IMR-90 (cell line): ENCODE data around the gene TRAPPC14. TPM values are rescaled to one million over a fixed set of nuclear protein-coding genes. Genes with fewer than 3 reads are reported as not detected.

Experiments used
- ATAC-seq: fragments of 200-7000 bp; cut with Tn5 transposase; 2 replicates; pipeline ENCODE4 v1.9.1; 2020; ENCODE audit warnings: low read depth, mild to moderate bottlenecking, moderate library complexity
- BruUV-seq: library from RNA; stranded (reverse); fragments of 400-500 nt; replicated peaks from 2 replicates; lab custom pipeline; 2021; lab: Mats Ljungman, UMichigan
- CTCF ChIA-PET: fragments of 300-600 bp; formaldehyde crosslinking; extraction: SDS; loops from one replicate; lab custom pipeline; 2021; ENCODE audit warnings: antibody characterized with exemption; lab: Yijun Ruan, JAX
- POLR2A ChIA-PET: fragments of 300-600 bp; sonication (Branson Sonifier 250); formaldehyde crosslinking; loops from one replicate; lab custom pipeline; 2022; ENCODE audit warnings: antibody characterized with exemption; ENCODE audit not compliant: unreplicated experiment; lab: Charles Lee
- DNase-seq: peaks from one replicate; pipeline ENCODE4 v3.0.0; 2013
- H2AFZ ChIP-seq: replicated peaks from 2 replicates; pipeline ENCODE3; 2013; ENCODE audit warnings: low read length, mild to moderate bottlenecking; ENCODE audit not compliant: poor library complexity
- H2AK5ac ChIP-seq: 2 replicates; pipeline ENCODE4 v1.6.1; 2013; ENCODE audit warnings: low read depth, low read length, inconsistent platforms
- H2AK9ac ChIP-seq: replicated peaks from 2 replicates; pipeline ENCODE3; 2013; ENCODE audit warnings: mild to moderate bottlenecking, low read depth, low read length, moderate library complexity; ENCODE audit not compliant: poor library complexity
- H2BK120ac ChIP-seq: 2 replicates; pipeline ENCODE4 v1.6.1; 2013; ENCODE audit warnings: low read depth, low read length, inconsistent platforms
- H2BK15ac ChIP-seq: 3 replicates; pipeline ENCODE4 v1.6.1; 2013; ENCODE audit warnings: low read depth, low read length, inconsistent platforms
- H2BK20ac ChIP-seq: 2 replicates; pipeline ENCODE4 v1.6.1; 2013; ENCODE audit warnings: low read depth, mild to moderate bottlenecking, inconsistent platforms, low read length, moderate library complexity
- H2BK5ac ChIP-seq: 2 replicates; pipeline ENCODE4 v1.6.1; 2013; ENCODE audit warnings: mild to moderate bottlenecking, low read depth, low read length, inconsistent platforms; ENCODE audit not compliant: poor library complexity, severe bottlenecking
- H3K14ac ChIP-seq: replicated peaks from 2 replicates; pipeline ENCODE4 v1.6.1; 2013; ENCODE audit warnings: low read depth, low read length, inconsistent platforms
- H3K18ac ChIP-seq: 2 replicates; pipeline ENCODE4 v1.6.1; 2013; ENCODE audit warnings: low read depth, low read length, control low read depth
- H3K23ac ChIP-seq: 2 replicates; pipeline ENCODE4 v1.6.1; 2013; ENCODE audit warnings: low read depth, low read length, inconsistent platforms
- H3K27ac ChIP-seq: 2 replicates; pipeline ENCODE4 v1.5.1; 2013; ENCODE audit warnings: mild to moderate bottlenecking, control low read depth, low read length; ENCODE audit not compliant: insufficient read depth
- H3K27me3 ChIP-seq: 2 replicates; pipeline ENCODE4 v1.6.1; 2013; ENCODE audit warnings: low read length; ENCODE audit not compliant: control insufficient read depth, insufficient read depth
- H3K36me3 ChIP-seq: 2 replicates; pipeline ENCODE4 v1.6.1; 2013; ENCODE audit warnings: low read length, mixed read lengths; ENCODE audit not compliant: control insufficient read depth, insufficient read depth
- H3K4ac ChIP-seq: 2 replicates; pipeline ENCODE4 v1.6.1; 2013; ENCODE audit warnings: low read depth, low read length, inconsistent platforms
- H3K4me1 ChIP-seq: 2 replicates; pipeline ENCODE4 v1.6.1; 2013; ENCODE audit warnings: low read length, mixed read lengths; ENCODE audit not compliant: control insufficient read depth, insufficient read depth
- H3K4me2 ChIP-seq: 2 replicates; pipeline ENCODE4 v1.6.1; 2013; ENCODE audit warnings: low read depth, mild to moderate bottlenecking, control low read depth, low read length, moderate library complexity
- H3K4me3 ChIP-seq: 2 replicates; pipeline ENCODE4 v1.5.1; 2013; ENCODE audit warnings: low read depth, mild to moderate bottlenecking, control low read depth, low read length, moderate library complexity; ENCODE audit not compliant: insufficient read depth
- H3K56ac ChIP-seq: 2 replicates; pipeline ENCODE4 v1.6.1; 2013; ENCODE audit warnings: low read length, inconsistent platforms; ENCODE audit not compliant: insufficient read depth; ENCODE audit errors: extremely low read depth
- H3K79me1 ChIP-seq, 2 experiments: 2 replicates each; pipeline ENCODE4 v1.6.1; 2013; ENCODE audit warnings: low read length in 2 of 2, inconsistent platforms in 1 of 2, low read depth in 1 of 2
- H3K9ac ChIP-seq: 2 replicates; pipeline ENCODE4 v1.6.1; 2013; ENCODE audit warnings: low read depth, low read length, control low read depth
- H3K9me1 ChIP-seq: 2 replicates; pipeline ENCODE4 v1.6.1; 2013; ENCODE audit warnings: low read length, inconsistent platforms; ENCODE audit not compliant: insufficient read depth
- H3K9me3 ChIP-seq: 2 replicates; pipeline ENCODE4 v1.6.1; 2013; ENCODE audit warnings: low read length; ENCODE audit not compliant: control insufficient read depth, insufficient read depth
- H4K20me1 ChIP-seq: 2 replicates; pipeline ENCODE4 v1.6.1; 2013; ENCODE audit warnings: low read length, inconsistent platforms; ENCODE audit not compliant: insufficient read depth
- H4K5ac ChIP-seq: 2 replicates; pipeline ENCODE4 v1.6.1; 2013; ENCODE audit warnings: mild to moderate bottlenecking, low read depth, low read length, control low read depth
- H4K8ac ChIP-seq, 2 experiments: 2 replicates each; pipeline ENCODE4 v1.6.1; 2013; ENCODE audit warnings: low read depth in 2 of 2, low read length in 2 of 2, control low read depth in 1 of 2, inconsistent platforms in 1 of 2
- H4K91ac ChIP-seq: 2 replicates; pipeline ENCODE4 v1.6.1; 2013; ENCODE audit warnings: low read depth, low read length, inconsistent platforms; ENCODE audit not compliant: insufficient read depth
- BHLHE40 ChIP-seq: fragments of 150-350 bp; IDR thresholded peaks from 2 replicates; pipeline ENCODE4 v1.6.1; 2016; ENCODE audit warnings: mild to moderate bottlenecking, low read depth, low read length
- CEBPB ChIP-seq: IDR thresholded peaks from 2 replicates; pipeline ENCODE4 v1.6.1; 2012; ENCODE audit warnings: low read depth, low read length, improper control_type of control experiment
- CHD1 ChIP-seq: IDR thresholded peaks from 2 replicates; pipeline ENCODE4 v1.6.1; 2012; ENCODE audit warnings: low read depth, low read length, improper control_type of control experiment
- FOS ChIP-seq: fragments of 150-350 bp; IDR thresholded peaks from 2 replicates; pipeline ENCODE4 v1.6.1; 2016; ENCODE audit warnings: low read depth, low read length
- MAFK ChIP-seq: IDR thresholded peaks from 2 replicates; pipeline ENCODE4 v1.6.1; 2012; ENCODE audit warnings: low read depth, low read length, improper control_type of control experiment
- MAZ ChIP-seq: IDR thresholded peaks from 2 replicates; pipeline ENCODE4 v1.6.1; 2012; ENCODE audit warnings: low read depth, mild to moderate bottlenecking, low read length, improper control_type of control experiment, moderate library complexity, borderline replicate concordance
- MXI1 ChIP-seq: IDR thresholded peaks from 2 replicates; pipeline ENCODE4 v1.6.1; 2012; ENCODE audit warnings: low read depth, mild to moderate bottlenecking, low read length, moderate library complexity, borderline replicate concordance
- NFE2L2 ChIP-seq: fragments of 150-350 bp; IDR thresholded peaks from 2 replicates; pipeline ENCODE4 v1.6.1; 2016; ENCODE audit warnings: low read depth, mild to moderate bottlenecking, low read length
- POLR2A ChIP-seq: IDR thresholded peaks from 2 replicates; pipeline ENCODE4 v1.6.1; 2012; ENCODE audit warnings: mild to moderate bottlenecking, low read depth, low read length
- RAD21 ChIP-seq: IDR thresholded peaks from 2 replicates; pipeline ENCODE4 v1.6.1; 2012; ENCODE audit warnings: low read length, improper control_type of control experiment
- RCOR1 ChIP-seq: IDR thresholded peaks from 2 replicates; pipeline ENCODE4 v1.6.1; 2012; ENCODE audit warnings: mild to moderate bottlenecking, low read length, improper control_type of control experiment; ENCODE audit not compliant: insufficient replicate concordance
- RFX5 ChIP-seq: IDR thresholded peaks from 2 replicates; pipeline ENCODE4 v1.8.0; 2012; ENCODE audit warnings: low read depth, mild to moderate bottlenecking, low read length, moderate library complexity
- SMC3 ChIP-seq: fragments of 150-350 bp; IDR thresholded peaks from 2 replicates; pipeline ENCODE4 v1.6.1; 2016; ENCODE audit warnings: low read depth, mild to moderate bottlenecking, antibody characterized with exemption, low read length, moderate library complexity
- WGBS, 2 experiments: methylation state at CpG; one replicate each; pipeline versions ENCODE4 v1.1.5 to v1.1.7; 2013; ENCODE audit warnings: missing lambda C conversion rate in 2 of 2; ENCODE audit not compliant: insufficient read length in 1 of 2; ENCODE audit errors: extremely low coverage in 2 of 2; 5-methylcytosine and 5-hydroxymethylcytosine counted together
- dilution Hi-C: fragments of 300-500 bp; cut with HindIII; formaldehyde crosslinking; loops from one replicate; pipeline ENCODE4 v1.14.3; 2018; ENCODE audit warnings: low sequenced_read_pairs; ENCODE audit not compliant: unreplicated experiment
- in situ Hi-C: fragments of 300-500 bp; cut with MboI; formaldehyde crosslinking; loops from 3 replicates; pipeline ENCODE4 v1.14.3; 2019; ENCODE audit warnings: low sequenced_read_pairs, inconsistent platforms, mixed read lengths
- intact Hi-C: fragments of 100-400 bp; cut with micrococcal nuclease; formaldehyde crosslinking; loops from 2 replicates; pipeline ENCODE4 v1.10.0; 2022
- polyA plus RNA-seq, 3 experiments: library from polyadenylated mRNA; depleted of rRNA; stranded (reverse); fragments of >200 nt; gene quantifications; 2 replicates each; pipeline ENCODE4 v1.2.3, GENCODE V29; 2012; ENCODE audit warnings: low replicate concordance in 1 of 3
- total RNA-seq: library from RNA; depleted of rRNA; stranded (reverse); fragments of >200 nt; gene quantifications from 2 replicates; pipeline ENCODE4 v1.2.3, GENCODE V29; 2012
- TF ChIP-seq, protein P1 (sequence below): fragments of 150-350 bp; IDR thresholded peaks from 2 replicates; pipeline ENCODE4 v1.6.1; 2016; ENCODE audit warnings: low read depth, mild to moderate bottlenecking, low read length, moderate library complexity, borderline replicate concordance
- TF ChIP-seq, protein P2 (sequence below): conservative IDR thresholded peaks from 2 replicates; pipeline ENCODE4 v1.5.1; 2012; ENCODE audit warnings: mild to moderate bottlenecking, low read depth, low read length, improper control_type of control experiment
- TF ChIP-seq, protein P3 (sequence below): fragments of 150-350 bp; IDR thresholded peaks from 2 replicates; pipeline ENCODE4 v1.6.1; 2017; ENCODE audit warnings: mild to moderate bottlenecking, antibody characterized with exemption, low read length, low read depth

TRAPPC14 gene
- total and polyA plus RNA-seq, 2 of the 4 experiments (the other 2 are of a cell fraction) = 4.5 to 15.9 TPM

DNA sequence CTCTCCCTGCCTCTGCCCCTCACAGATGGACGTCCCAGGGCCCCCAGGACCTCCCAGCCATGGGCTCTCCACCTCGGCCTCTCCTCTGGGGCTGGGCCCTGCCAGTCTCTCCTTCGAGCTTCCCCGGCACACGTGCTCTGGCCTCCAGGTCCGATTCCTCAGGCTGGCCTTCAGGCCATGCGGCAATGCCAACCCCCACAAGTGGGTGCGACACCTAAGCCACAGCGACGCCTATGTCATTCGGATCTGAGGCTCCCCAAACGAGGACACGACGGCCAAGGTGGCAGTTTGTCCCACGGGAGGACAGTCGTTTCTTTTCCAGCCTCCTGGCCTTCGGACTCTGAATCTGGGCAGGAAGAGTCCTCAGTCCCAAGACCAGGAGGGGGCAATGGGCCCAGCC, 51.9 kb downstream of the TRAPPC14 start:
- H2BK20ac ChIP-seq = no peak overlapping the region
- H3K79me1 ChIP-seq = peaks cover 6 to 19% of the 10 kb centered on the region in 2 experiments
- H2BK5ac ChIP-seq = no peak overlapping the region
- no peak overlapping the region for H3K9ac ChIP-seq
- no peak overlapping the region for H2BK120ac ChIP-seq
- H4K20me1 ChIP-seq = peaks cover 3% of the 10 kb centered on the region; the same call in 1 of the 2 replicates
- no peak overlapping the region for H4K8ac ChIP-seq
- H3K36me3 ChIP-seq = peaks cover 58% of the 10 kb centered on the region
- no peak overlapping the region for H3K18ac ChIP-seq
- H3K4me1 ChIP-seq = peaks cover 8% of the 10 kb centered on the region
- no peak overlapping the region for H2AK5ac ChIP-seq
- no peak overlapping the region for H2AFZ ChIP-seq
- ChIA-PET POLR2A (no interaction called here), CTCF (no interaction called here)
- 90% methylated on average over 4 of the region's 17 CpGs; no CpG with 5 or more reads in 1 of the 2 experiments for WGBS, 2 experiments
- peaks cover 5% of the 10 kb centered on the region; the same call in 1 of the 2 replicates for H3K9me1 ChIP-seq
- in situ Hi-C loops (no loop called here), dilution Hi-C loops (no loop called here), intact Hi-C loops (no loop called here)
- ATAC-seq (no peak), DNase-seq (no peak)
- no peak overlapping the region for H3K27ac ChIP-seq
- no peak overlapping the region for H2BK15ac ChIP-seq
- H3K9me3 ChIP-seq = no peaks in the 10 kb centered on the region
- no TSS peak for BruUV-seq
- H3K14ac ChIP-seq = no peak overlapping the region
- H3K4me2 ChIP-seq = no peak overlapping the region
- H4K91ac ChIP-seq = no peak overlapping the region
- no peak overlapping the region for H3K56ac ChIP-seq
- H3K4me3 ChIP-seq = no peak overlapping the region
- no peak overlapping the region for H3K23ac ChIP-seq
- TF ChIP-seq MXI1 (no peak), NFE2L2 (no peak), BHLHE40 (no peak), RCOR1 (no peak), SMC3 (no peak), CHD1 (no peak), RFX5 (no peak), POLR2A (no peak), FOS (no peak), RAD21 (no peak), MAFK (no peak), MAZ (no peak), CEBPB (no peak)
- TF ChIP-seq, protein P1, sequence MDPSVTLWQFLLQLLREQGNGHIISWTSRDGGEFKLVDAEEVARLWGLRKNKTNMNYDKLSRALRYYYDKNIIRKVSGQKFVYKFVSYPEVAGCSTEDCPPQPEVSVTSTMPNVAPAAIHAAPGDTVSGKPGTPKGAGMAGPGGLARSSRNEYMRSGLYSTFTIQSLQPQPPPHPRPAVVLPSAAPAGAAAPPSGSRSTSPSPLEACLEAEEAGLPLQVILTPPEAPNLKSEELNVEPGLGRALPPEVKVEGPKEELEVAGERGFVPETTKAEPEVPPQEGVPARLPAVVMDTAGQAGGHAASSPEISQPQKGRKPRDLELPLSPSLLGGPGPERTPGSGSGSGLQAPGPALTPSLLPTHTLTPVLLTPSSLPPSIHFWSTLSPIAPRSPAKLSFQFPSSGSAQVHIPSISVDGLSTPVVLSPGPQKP = no peak
- TF ChIP-seq, protein P2, sequence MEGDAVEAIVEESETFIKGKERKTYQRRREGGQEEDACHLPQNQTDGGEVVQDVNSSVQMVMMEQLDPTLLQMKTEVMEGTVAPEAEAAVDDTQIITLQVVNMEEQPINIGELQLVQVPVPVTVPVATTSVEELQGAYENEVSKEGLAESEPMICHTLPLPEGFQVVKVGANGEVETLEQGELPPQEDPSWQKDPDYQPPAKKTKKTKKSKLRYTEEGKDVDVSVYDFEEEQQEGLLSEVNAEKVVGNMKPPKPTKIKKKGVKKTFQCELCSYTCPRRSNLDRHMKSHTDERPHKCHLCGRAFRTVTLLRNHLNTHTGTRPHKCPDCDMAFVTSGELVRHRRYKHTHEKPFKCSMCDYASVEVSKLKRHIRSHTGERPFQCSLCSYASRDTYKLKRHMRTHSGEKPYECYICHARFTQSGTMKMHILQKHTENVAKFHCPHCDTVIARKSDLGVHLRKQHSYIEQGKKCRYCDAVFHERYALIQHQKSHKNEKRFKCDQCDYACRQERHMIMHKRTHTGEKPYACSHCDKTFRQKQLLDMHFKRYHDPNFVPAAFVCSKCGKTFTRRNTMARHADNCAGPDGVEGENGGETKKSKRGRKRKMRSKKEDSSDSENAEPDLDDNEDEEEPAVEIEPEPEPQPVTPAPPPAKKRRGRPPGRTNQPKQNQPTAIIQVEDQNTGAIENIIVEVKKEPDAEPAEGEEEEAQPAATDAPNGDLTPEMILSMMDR = no peak
- TF ChIP-seq, protein P3, sequence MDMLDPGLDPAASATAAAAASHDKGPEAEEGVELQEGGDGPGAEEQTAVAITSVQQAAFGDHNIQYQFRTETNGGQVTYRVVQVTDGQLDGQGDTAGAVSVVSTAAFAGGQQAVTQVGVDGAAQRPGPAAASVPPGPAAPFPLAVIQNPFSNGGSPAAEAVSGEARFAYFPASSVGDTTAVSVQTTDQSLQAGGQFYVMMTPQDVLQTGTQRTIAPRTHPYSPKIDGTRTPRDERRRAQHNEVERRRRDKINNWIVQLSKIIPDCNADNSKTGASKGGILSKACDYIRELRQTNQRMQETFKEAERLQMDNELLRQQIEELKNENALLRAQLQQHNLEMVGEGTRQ = no peak
- no peak overlapping the region for H3K4ac ChIP-seq
- H3K27me3 ChIP-seq = no peaks in the 10 kb centered on the region
- H2AK9ac ChIP-seq = no peak overlapping the region
- H4K5ac ChIP-seq = no peak overlapping the region
